H1 (cell line): ENCODE results near the gene CYB5R2. TPM values are rescaled to one million over a fixed set of nuclear protein-coding genes. Genes with fewer than 3 reads are reported as not detected.

ENCODE experiments used
- CTCF ChIA-PET: fragments of 300-600 bp; sonication (Branson Sonifier 250); formaldehyde crosslinking; loops from one replicate; lab custom pipeline; 2021; ENCODE audit not compliant: partially characterized antibody; lab: Charles Lee
- POLR2A ChIA-PET: fragments of 300-600 bp; sonication (Branson Sonifier 250); formaldehyde crosslinking; loops from one replicate; lab custom pipeline; 2021; ENCODE audit warnings: inconsistent platforms; ENCODE audit not compliant: partially characterized antibody; lab: Charles Lee
- DNase-seq, 2 experiments: peaks; one replicate each; pipeline versions ENCODE4 v3.0.0 to v3.0.0-alpha.2; 2010 to 2022; ENCODE audit warnings: low spot score in 2 of 2, low read depth in 1 of 2, mixed read lengths in 1 of 2
- FAIRE-seq: peaks from 2 replicates; lab custom pipeline; 2011; peaks lifted over from hg19 to GRCh38; lab: Jason Lieb, UNC
- H2AFZ ChIP-seq: 2 replicates; pipeline ENCODE4 v1.8.1; 2012; ENCODE audit warnings: low read length, inconsistent platforms
- H2AK5ac ChIP-seq: 2 replicates; pipeline ENCODE4 v1.6.1; 2013; ENCODE audit warnings: low read depth, low read length
- H2BK120ac ChIP-seq: replicated peaks from 2 replicates; pipeline ENCODE3; 2013; ENCODE audit warnings: low read depth, low read length, inconsistent platforms
- H2BK12ac ChIP-seq: 2 replicates; pipeline ENCODE4 v1.6.1; 2013; ENCODE audit warnings: low read depth, low read length
- H2BK15ac ChIP-seq: 2 replicates; pipeline ENCODE4 v1.6.1; 2013; ENCODE audit warnings: low read length
- H2BK20ac ChIP-seq: 2 replicates; pipeline ENCODE4 v1.6.1; 2013; ENCODE audit warnings: low read length
- H2BK5ac ChIP-seq: 2 replicates; pipeline ENCODE4 v1.6.1; 2013; ENCODE audit warnings: low read depth, low read length
- H3K14ac ChIP-seq: 2 replicates; pipeline ENCODE4 v1.6.1; 2013; ENCODE audit warnings: inconsistent platforms; ENCODE audit not compliant: insufficient read length
- H3K18ac ChIP-seq: 2 replicates; pipeline ENCODE4 v1.6.1; 2013; ENCODE audit warnings: low read length; ENCODE audit errors: extremely low read depth
- H3K23ac ChIP-seq: 2 replicates; pipeline ENCODE4 v1.6.1; 2013; ENCODE audit warnings: inconsistent platforms; ENCODE audit not compliant: insufficient read length
- H3K23me2 ChIP-seq: 2 replicates; pipeline ENCODE4 v1.6.1; 2013; ENCODE audit warnings: low read depth, low read length
- H3K27ac ChIP-seq: 2 replicates; pipeline ENCODE4 v1.6.1; 2011; ENCODE audit warnings: low read depth, low read length, inconsistent platforms
- H3K27me3 ChIP-seq, 4 experiments: replicated peaks in 1 of 4; 1 replicate in 1 of 4; 2 replicates in 3 of 4; pipeline versions ENCODE4 v1.6.1 to v1.8.1; 2011 to 2013; ENCODE audit warnings: low read length in 3 of 4, mild to moderate bottlenecking in 3 of 4, inconsistent platforms in 2 of 4, mixed read lengths in 2 of 4, moderate library complexity in 1 of 4; ENCODE audit not compliant: control insufficient read depth in 3 of 4, insufficient read depth in 3 of 4; ENCODE audit errors: extremely low read depth in 1 of 4
- H3K36me3 ChIP-seq, 4 experiments: 2 replicates each; pipeline versions ENCODE4 v1.6.1 to v1.8.1; 2011 to 2013; ENCODE audit warnings: mild to moderate bottlenecking in 4 of 4, low read length in 3 of 4, moderate library complexity in 2 of 4, control low read depth in 1 of 4, inconsistent platforms in 1 of 4; ENCODE audit not compliant: insufficient read depth in 4 of 4, control insufficient read depth in 2 of 4
- H3K4ac ChIP-seq: replicated peaks from 2 replicates; pipeline ENCODE3; 2013; ENCODE audit warnings: low read length, low read depth, mixed read lengths, inconsistent platforms; ENCODE audit not compliant: insufficient read length
- H3K4me1 ChIP-seq, 4 experiments: replicated peaks in 1 of 4; 1 replicate in 1 of 4; 2 replicates in 3 of 4; pipeline versions ENCODE4 v1.6.1 to v1.8.1; 2011 to 2013; ENCODE audit warnings: low read length in 3 of 4, inconsistent platforms in 2 of 4, mixed read lengths in 1 of 4; ENCODE audit not compliant: insufficient read depth in 4 of 4, control insufficient read depth in 3 of 4
- H3K4me2 ChIP-seq, 2 experiments: 2 replicates each; pipeline versions ENCODE4 v1.6.1 to v1.8.1; 2011 to 2013; ENCODE audit warnings: low read depth in 2 of 2, low read length in 2 of 2, control low read depth in 1 of 2, inconsistent platforms in 1 of 2, mild to moderate bottlenecking in 1 of 2; ENCODE audit not compliant: insufficient read depth in 1 of 2
- H3K4me3 ChIP-seq, 4 experiments: fragments of 200-600, 300-600 bp in 1 of 4; sonication (generic), shearing (Covaris generic), sonication (Bioruptor Twin) in 1 of 4; 2 replicates each; pipeline versions ENCODE4 v1.5.1 to v1.8.1; 2011 to 2016; ENCODE audit warnings: low read length in 4 of 4, low read depth in 3 of 4, control low read depth in 2 of 4, inconsistent platforms in 2 of 4, mild to moderate bottlenecking in 2 of 4, mixed read lengths in 1 of 4, moderate library complexity in 1 of 4; ENCODE audit not compliant: insufficient read depth in 2 of 4; ENCODE audit errors: extremely low read depth in 1 of 4
- H3K56ac ChIP-seq: replicated peaks from 2 replicates; pipeline ENCODE3; 2013; ENCODE audit warnings: low read depth, mild to moderate bottlenecking, mixed read lengths, low read length, inconsistent platforms; ENCODE audit not compliant: insufficient read length
- H3K79me1 ChIP-seq: 2 replicates; pipeline ENCODE4 v1.6.1; 2013; ENCODE audit warnings: low read depth, low read length, control low read depth
- H3K79me2 ChIP-seq, 2 experiments: 2 replicates each; pipeline versions ENCODE4 v1.6.1 to v1.8.1; 2012 to 2013; ENCODE audit warnings: low read length in 2 of 2, mild to moderate bottlenecking in 2 of 2, inconsistent platforms in 1 of 2; ENCODE audit not compliant: insufficient read depth in 2 of 2, control insufficient read depth in 1 of 2
- H3K9ac ChIP-seq, 4 experiments: replicated peaks in 1 of 4; 1 replicate in 1 of 4; 2 replicates in 3 of 4; pipeline versions ENCODE4 v1.6.1 to v1.8.1; 2011 to 2013; ENCODE audit warnings: low read depth in 3 of 4, low read length in 3 of 4, control low read depth in 2 of 4, mild to moderate bottlenecking in 2 of 4, moderate library complexity in 2 of 4, inconsistent platforms in 1 of 4; ENCODE audit errors: extremely low read depth in 1 of 4
- H3K9me3 ChIP-seq, 2 experiments: 2 replicates each; pipeline versions ENCODE4 v1.6.1 to v1.8.1; 2012 to 2013; ENCODE audit warnings: mild to moderate bottlenecking in 2 of 2, moderate library complexity in 2 of 2, control low read depth in 1 of 2, inconsistent platforms in 1 of 2, low read depth in 1 of 2, low read length in 1 of 2, mixed read lengths in 1 of 2; ENCODE audit not compliant: insufficient read depth in 2 of 2
- H4K20me1 ChIP-seq, 2 experiments: replicated peaks in 1 of 2; 2 replicates each; pipeline versions ENCODE3 to v1.8.1; 2011 to 2013; ENCODE audit warnings: inconsistent platforms in 2 of 2, low read length in 2 of 2, mild to moderate bottlenecking in 1 of 2; ENCODE audit not compliant: insufficient read depth in 2 of 2, control insufficient read depth in 1 of 2
- H4K5ac ChIP-seq: 2 replicates; pipeline ENCODE4 v1.6.1; 2013; ENCODE audit warnings: low read length, low read depth, mixed read lengths, inconsistent platforms; ENCODE audit not compliant: insufficient read length
- H4K8ac ChIP-seq: 2 replicates; pipeline ENCODE4 v1.8.0; 2013; ENCODE audit warnings: mild to moderate bottlenecking, moderate library complexity, low read length, inconsistent platforms; ENCODE audit not compliant: insufficient read depth; ENCODE audit errors: extremely low read depth
- H4K91ac ChIP-seq: replicated peaks from 2 replicates; pipeline ENCODE3; 2013; ENCODE audit warnings: low read length, mixed read lengths, inconsistent platforms; ENCODE audit not compliant: insufficient read length
- CTCF ChIP-seq, 3 experiments: IDR thresholded peaks; 1 replicate in 2 of 3; 2 replicates in 1 of 3; pipeline versions ENCODE4 v1.5.1 to v1.6.1; 2011; ENCODE audit warnings: low read length in 3 of 3, mild to moderate bottlenecking in 3 of 3, inconsistent platforms in 2 of 3, low read depth in 1 of 3, moderate library complexity in 1 of 3; ENCODE audit not compliant: insufficient read depth in 1 of 3; ENCODE audit errors: control extremely low read depth in 1 of 3
- E2F6 ChIP-seq: IDR thresholded peaks from 2 replicates; pipeline ENCODE4 v1.6.1; 2012; ENCODE audit warnings: inconsistent platforms
- FOSL1 ChIP-seq: IDR thresholded peaks from 2 replicates; pipeline ENCODE4 v1.6.1; 2011; ENCODE audit warnings: mild to moderate bottlenecking, low read depth, low read length, moderate library complexity; ENCODE audit not compliant: insufficient read depth
- HDAC6 ChIP-seq: IDR thresholded peaks from one replicate; pipeline ENCODE4 v1.7.1; 2012; ENCODE audit warnings: low read depth, mild to moderate bottlenecking, inconsistent platforms, low read length, moderate library complexity
- RBBP5 ChIP-seq: IDR thresholded peaks from 2 replicates; pipeline ENCODE4 v1.7.1; 2012; ENCODE audit warnings: low read depth, mild to moderate bottlenecking, inconsistent platforms, low read length, moderate library complexity, borderline replicate concordance
- SP1 ChIP-seq: IDR thresholded peaks from 2 replicates; pipeline ENCODE4 v1.6.1; 2011; ENCODE audit warnings: low read depth, low read length
- SP2 ChIP-seq: IDR thresholded peaks from 2 replicates; pipeline ENCODE4 v1.6.1; 2012; ENCODE audit warnings: mild to moderate bottlenecking, low read length, inconsistent platforms
- WGBS, 2 experiments: shearing (Covaris generic) in 1 of 2; methylation state at CpG; one replicate each; pipeline versions ENCODE4 v1.1.6 to v1.1.7; 2013 to 2015; ENCODE audit warnings: low lambda C conversion rate in 2 of 2, mixed read lengths in 2 of 2, inconsistent platforms in 1 of 2, low coverage in 1 of 2, missing lambda C conversion rate in 1 of 2; ENCODE audit not compliant: insufficient replicate concordance in 2 of 2, insufficient coverage in 1 of 2, insufficient read length in 1 of 2; ENCODE audit errors: extremely low coverage in 1 of 2, missing lambda C conversion rate in 1 of 2; 5-methylcytosine and 5-hydroxymethylcytosine counted together
- polyA plus RNA-seq, 7 experiments: library from polyadenylated mRNA; depleted of rRNA in 3 of 7; stranded (reverse) in 5 of 7; unstranded in 2 of 7; fragments of >200 nt in 5 of 7; fragments of 200-250 nt in 2 of 7; gene quantifications; 1 replicate in 5 of 7; 2 replicates in 1 of 7; 4 replicates in 1 of 7; pipeline versions ENCODE4 v1.2.1 to v1.2.3, GENCODE V29; 2011 to 2013; ENCODE audit warnings: missing spikeins in 2 of 7, mixed read lengths in 2 of 7
- total RNA-seq: library from RNA; stranded (reverse); fragmentation: NEBNext Ultra II Directional; extraction: Animal tissue kit (Norgen Biotek cat#: 25700); gene quantifications from 2 replicates; pipeline ENCODE4 v1.2.1, GENCODE V29; 2021
- TF ChIP-seq, protein P1 (sequence below): IDR thresholded peaks from 2 replicates; pipeline ENCODE4 v1.6.1; 2012; ENCODE audit warnings: low read length, inconsistent platforms

The CYB5R2 gene
- total and polyA plus RNA-seq, 2 of the 8 experiments (the other 6 are each of a cell fraction or from before 2014, with no cell fraction given), result 53.0 to 55.9 TPM

DNA sequence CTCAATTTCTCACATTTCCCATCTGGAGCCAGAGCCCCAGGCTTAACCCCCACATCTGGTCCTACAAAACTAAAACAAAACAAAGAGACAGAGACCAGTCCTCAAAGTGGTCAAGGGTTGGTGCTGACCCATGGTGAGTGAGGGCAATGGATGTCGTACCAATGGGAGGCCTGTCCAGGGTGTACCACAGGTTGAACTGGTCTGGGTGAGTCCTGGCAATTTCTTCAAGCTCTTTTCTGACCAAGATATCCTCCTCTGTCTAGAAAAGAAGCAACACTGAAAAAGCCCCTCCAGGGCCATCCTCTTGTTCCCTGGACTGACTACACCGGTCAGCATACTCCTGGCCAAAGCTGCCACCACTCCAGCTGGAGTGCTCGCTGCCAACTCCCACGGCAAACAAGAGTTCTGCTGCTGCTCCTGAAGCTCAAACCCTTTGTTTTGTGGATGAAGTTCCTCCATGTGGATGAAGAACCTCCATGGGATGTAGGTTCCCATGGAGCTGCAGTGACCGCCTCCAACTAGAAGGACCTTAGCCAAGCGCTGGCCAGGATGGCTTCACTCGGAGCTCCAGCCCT, 6.9 kb downstream of the CYB5R2 start:
- peaks cover 6 to 28% of the 10 kb centered on the region in 2 experiments for H3K9me3 ChIP-seq
- no peaks in the 10 kb centered on the region for H3K79me2 ChIP-seq
- H3K27me3 ChIP-seq, result no peaks in the 10 kb centered on the region
- H3K4me1 ChIP-seq, result no peaks in the 10 kb centered on the region
- ChIA-PET POLR2A (interaction anchor here (0.8 to 1.6 kb wide), 3 partner anchors 7 to 95 kb away, joined by 3 to 5 read pairs (median 5); partner anchors contain the start of gene CYB5R2), CTCF (interaction anchor here (0.6 to 5.7 kb wide), 41 partner anchors 10 to 569 kb away, joined by 3 to 46 read pairs (median 6); no protein-coding TSS in a partner anchor)
- no peak overlapping the region for H3K9ac ChIP-seq
- no peak overlapping the region for H2BK120ac ChIP-seq
- no peak overlapping the region for H3K4me3 ChIP-seq
- H3K79me1 ChIP-seq, result no peaks in the 10 kb centered on the region
- no peak overlapping the region for H3K23ac ChIP-seq
- WGBS, 2 experiments, result 86% methylated on average over 6 of the region's 7 CpGs; no CpG with 5 or more reads in 1 of the 2 experiments
- no peak overlapping the region for H2BK15ac ChIP-seq
- no peak overlapping the region for H4K8ac ChIP-seq
- H4K91ac ChIP-seq, result no peak overlapping the region
- no peak overlapping the region for H2BK20ac ChIP-seq
- 0 out of 2 replicates have a peak overlapping the region, but pooled peaks have one; percentile 13 for H2BK5ac ChIP-seq
- H2AK5ac ChIP-seq, result no peak overlapping the region
- H4K5ac ChIP-seq, result no peak overlapping the region
- H3K27ac ChIP-seq, result no peak overlapping the region
- no peaks in the 10 kb centered on the region for H4K20me1 ChIP-seq
- H3K4me2 ChIP-seq, result no peak overlapping the region
- FAIRE-seq (no peak), DNase-seq (peak in 1 of 2 experiments; percentile 17)
- H2AFZ ChIP-seq, result no peak overlapping the region
- no peak overlapping the region for H3K14ac ChIP-seq
- no peak overlapping the region for H3K56ac ChIP-seq
- H3K18ac ChIP-seq, result no peak overlapping the region
- no peak overlapping the region for H3K4ac ChIP-seq
- H2BK12ac ChIP-seq, result no peak overlapping the region
- H3K36me3 ChIP-seq, result peaks cover 21 to 44% (median 39%) of the 10 kb centered on the region in 4 experiments; a peak in 7 of 8 replicates
- no peaks in the 10 kb centered on the region for H3K23me2 ChIP-seq
- TF ChIP-seq, protein P1, sequence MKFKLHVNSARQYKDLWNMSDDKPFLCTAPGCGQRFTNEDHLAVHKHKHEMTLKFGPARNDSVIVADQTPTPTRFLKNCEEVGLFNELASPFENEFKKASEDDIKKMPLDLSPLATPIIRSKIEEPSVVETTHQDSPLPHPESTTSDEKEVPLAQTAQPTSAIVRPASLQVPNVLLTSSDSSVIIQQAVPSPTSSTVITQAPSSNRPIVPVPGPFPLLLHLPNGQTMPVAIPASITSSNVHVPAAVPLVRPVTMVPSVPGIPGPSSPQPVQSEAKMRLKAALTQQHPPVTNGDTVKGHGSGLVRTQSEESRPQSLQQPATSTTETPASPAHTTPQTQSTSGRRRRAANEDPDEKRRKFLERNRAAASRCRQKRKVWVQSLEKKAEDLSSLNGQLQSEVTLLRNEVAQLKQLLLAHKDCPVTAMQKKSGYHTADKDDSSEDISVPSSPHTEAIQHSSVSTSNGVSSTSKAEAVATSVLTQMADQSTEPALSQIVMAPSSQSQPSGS, result no peak
- TF ChIP-seq HDAC6 (no peak), SP2 (no peak), CTCF (IDR thresholded peaks at IDR 0.05; ENCODE audit: control extremely low read depth in 1 of 3, insufficient read depth in 1 of 3, low read depth in 1 of 3, low read length in 3 of 3) (no peak), RBBP5 (no peak), FOSL1 (no peak), SP1 (no peak), E2F6 (no peak)
